Measurements from ENCODE around the gene ELOVL6. TPM values are rescaled to one million over a fixed set of nuclear protein-coding genes. Genes with fewer than 3 reads are reported as not detected.

ELOVL6 gene
- total and polyA plus RNA-seq, 2 of the 4 experiments (the other 2 are of a cell fraction), result 17.9 to 19.0 TPM

DNA sequence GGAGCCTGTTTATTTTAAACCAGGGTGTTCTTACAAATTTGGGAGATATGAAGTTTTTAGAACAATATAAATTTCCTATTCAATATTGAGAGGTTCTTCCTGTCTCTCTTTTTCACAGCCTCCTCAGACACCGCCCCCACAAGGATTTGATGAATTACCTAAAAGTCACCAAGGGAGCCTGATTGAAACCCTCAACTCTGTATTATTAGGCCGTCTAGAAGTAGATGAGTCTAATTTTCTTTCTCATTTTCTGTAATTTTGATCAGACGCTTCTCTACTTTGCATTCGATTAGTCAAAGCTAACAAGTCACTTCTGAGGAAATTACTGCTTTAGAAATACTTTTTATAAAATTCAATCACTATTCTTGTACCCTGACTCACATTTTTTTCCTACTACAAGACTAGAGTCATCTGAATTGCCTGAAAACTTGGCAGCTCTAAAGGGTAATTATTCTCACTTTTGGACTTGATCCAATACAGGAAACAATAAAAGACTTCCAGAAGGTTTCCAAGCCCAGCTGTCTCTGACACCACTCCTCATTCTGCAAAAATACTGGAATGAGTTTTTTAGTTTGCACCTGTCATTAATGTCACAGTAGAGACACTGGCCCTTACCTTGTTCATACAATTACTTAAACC, 111.2 kb downstream of the ELOVL6 start:
- POLR2A ChIA-PET (ENCODE audit: unreplicated experiment), result interaction anchor here (0.6 kb wide), 1 partner anchor 177 kb away, joined by 10 read pairs; no protein-coding TSS in a partner anchor
- peak; percentile 83 for DNase-seq
- H3K9me3 ChIP-seq (ENCODE audit: control insufficient read depth, insufficient read depth, low read length), result no peaks in the 10 kb centered on the region
- no peak overlapping the region for H2BK20ac ChIP-seq (ENCODE audit: low read depth, low read length)
- H3K27me3 ChIP-seq (ENCODE audit: control insufficient read depth, insufficient read depth, low read length), result no peaks in the 10 kb centered on the region
- no CpG with 5 or more reads among the region's 4 CpGs for WGBS, 2 experiments (ENCODE audit: extremely low coverage in 2 of 2, insufficient read length in 1 of 2)
- H3K18ac ChIP-seq (ENCODE audit: low read depth, low read length), result no peak overlapping the region
- in situ Hi-C loops (cut with MboI; ENCODE audit: low sequenced_read_pairs) (no loop called here), dilution Hi-C loops (cut with HindIII; ENCODE audit: low sequenced_read_pairs, unreplicated experiment) (no loop called here), intact Hi-C loops (cut with micrococcal nuclease) (no loop called here)
- H3K14ac ChIP-seq (replicated peaks; ENCODE audit: low read depth, low read length), result no peak overlapping the region
- no peak overlapping the region for H3K4me3 ChIP-seq (ENCODE audit: insufficient read depth, low read depth, low read length)
- no peak overlapping the region for H2BK120ac ChIP-seq (ENCODE audit: low read depth, low read length)
- H3K4me1 ChIP-seq (ENCODE audit: control insufficient read depth, insufficient read depth, low read length), result peaks cover 5% of the 10 kb centered on the region; the same call in 1 of the 2 replicates
- no peaks in the 10 kb centered on the region for H3K36me3 ChIP-seq (ENCODE audit: control insufficient read depth, insufficient read depth, low read length)
- no peak overlapping the region for H4K91ac ChIP-seq (ENCODE audit: insufficient read depth, low read depth, low read length)
- no peak overlapping the region for H3K23ac ChIP-seq (ENCODE audit: low read depth, low read length)
- H3K9ac ChIP-seq (ENCODE audit: low read depth, low read length), result no peak overlapping the region
- CTCF ChIA-PET, result no interaction called here
- no peak overlapping the region for H3K4me2 ChIP-seq (ENCODE audit: low read depth, low read length)
- no peak overlapping the region for H2AFZ ChIP-seq (replicated peaks; ENCODE audit: low read length, poor library complexity)
- H3K27ac ChIP-seq (ENCODE audit: insufficient read depth, low read length), result no peak overlapping the region
- no peak overlapping the region for H2AK5ac ChIP-seq (ENCODE audit: low read depth, low read length)
- no peak overlapping the region for H4K8ac ChIP-seq (ENCODE audit: low read depth in 2 of 2, low read length in 2 of 2)
- H2AK9ac ChIP-seq (replicated peaks; ENCODE audit: low read depth, low read length, poor library complexity), result no peak overlapping the region
- no peak overlapping the region for H2BK15ac ChIP-seq (ENCODE audit: low read depth, low read length)
- H3K9me1 ChIP-seq (ENCODE audit: insufficient read depth, low read length), result peaks cover 3% of the 10 kb centered on the region; the same call in 1 of the 2 replicates
- no peak overlapping the region for H3K4ac ChIP-seq (ENCODE audit: low read depth, low read length)
- no peak overlapping the region for H2BK5ac ChIP-seq (ENCODE audit: low read depth, low read length, poor library complexity, severe bottlenecking)
- no peak overlapping the region for H3K56ac ChIP-seq (ENCODE audit: extremely low read depth, insufficient read depth, low read length)
- no peak overlapping the region for H4K5ac ChIP-seq (ENCODE audit: low read depth, low read length)
- peaks cover 0 to 3% of the 10 kb centered on the region in 2 experiments; a peak in 1 of 4 replicates for H3K79me1 ChIP-seq (ENCODE audit: low read depth in 1 of 2, low read length in 2 of 2)
- no peak for TF ChIP-seq MXI1 (IDR thresholded peaks at IDR 0.05; ENCODE audit: borderline replicate concordance, low read depth, low read length)
- TF ChIP-seq, protein P1, sequence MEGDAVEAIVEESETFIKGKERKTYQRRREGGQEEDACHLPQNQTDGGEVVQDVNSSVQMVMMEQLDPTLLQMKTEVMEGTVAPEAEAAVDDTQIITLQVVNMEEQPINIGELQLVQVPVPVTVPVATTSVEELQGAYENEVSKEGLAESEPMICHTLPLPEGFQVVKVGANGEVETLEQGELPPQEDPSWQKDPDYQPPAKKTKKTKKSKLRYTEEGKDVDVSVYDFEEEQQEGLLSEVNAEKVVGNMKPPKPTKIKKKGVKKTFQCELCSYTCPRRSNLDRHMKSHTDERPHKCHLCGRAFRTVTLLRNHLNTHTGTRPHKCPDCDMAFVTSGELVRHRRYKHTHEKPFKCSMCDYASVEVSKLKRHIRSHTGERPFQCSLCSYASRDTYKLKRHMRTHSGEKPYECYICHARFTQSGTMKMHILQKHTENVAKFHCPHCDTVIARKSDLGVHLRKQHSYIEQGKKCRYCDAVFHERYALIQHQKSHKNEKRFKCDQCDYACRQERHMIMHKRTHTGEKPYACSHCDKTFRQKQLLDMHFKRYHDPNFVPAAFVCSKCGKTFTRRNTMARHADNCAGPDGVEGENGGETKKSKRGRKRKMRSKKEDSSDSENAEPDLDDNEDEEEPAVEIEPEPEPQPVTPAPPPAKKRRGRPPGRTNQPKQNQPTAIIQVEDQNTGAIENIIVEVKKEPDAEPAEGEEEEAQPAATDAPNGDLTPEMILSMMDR (conservative IDR thresholded peaks at IDR 0.05; ENCODE audit: low read depth, low read length), result no peak
- TF ChIP-seq SMC3 (IDR thresholded peaks at IDR 0.05; ENCODE audit: low read depth, low read length), result no peak
- no peak for TF ChIP-seq FOS (IDR thresholded peaks at IDR 0.05; ENCODE audit: low read depth, low read length)
- no peak for TF ChIP-seq POLR2A (IDR thresholded peaks at IDR 0.05; ENCODE audit: low read depth, low read length)
- no peak for TF ChIP-seq MAFK (IDR thresholded peaks at IDR 0.05; ENCODE audit: low read depth, low read length)
- TF ChIP-seq RCOR1 (IDR thresholded peaks at IDR 0.05; ENCODE audit: insufficient replicate concordance, low read length), result no peak
- no peak for TF ChIP-seq MAZ (IDR thresholded peaks at IDR 0.05; ENCODE audit: borderline replicate concordance, low read depth, low read length)
- TF ChIP-seq RAD21 (IDR thresholded peaks at IDR 0.05; ENCODE audit: low read length), result no peak
- no peak for TF ChIP-seq RFX5 (IDR thresholded peaks at IDR 0.05; ENCODE audit: low read depth, low read length)
- TF ChIP-seq, protein P2, sequence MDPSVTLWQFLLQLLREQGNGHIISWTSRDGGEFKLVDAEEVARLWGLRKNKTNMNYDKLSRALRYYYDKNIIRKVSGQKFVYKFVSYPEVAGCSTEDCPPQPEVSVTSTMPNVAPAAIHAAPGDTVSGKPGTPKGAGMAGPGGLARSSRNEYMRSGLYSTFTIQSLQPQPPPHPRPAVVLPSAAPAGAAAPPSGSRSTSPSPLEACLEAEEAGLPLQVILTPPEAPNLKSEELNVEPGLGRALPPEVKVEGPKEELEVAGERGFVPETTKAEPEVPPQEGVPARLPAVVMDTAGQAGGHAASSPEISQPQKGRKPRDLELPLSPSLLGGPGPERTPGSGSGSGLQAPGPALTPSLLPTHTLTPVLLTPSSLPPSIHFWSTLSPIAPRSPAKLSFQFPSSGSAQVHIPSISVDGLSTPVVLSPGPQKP (IDR thresholded peaks at IDR 0.05; ENCODE audit: borderline replicate concordance, low read depth, low read length), result no peak
- no peak for TF ChIP-seq BHLHE40 (IDR thresholded peaks at IDR 0.05; ENCODE audit: low read depth, low read length)
- TF ChIP-seq NFE2L2 (IDR thresholded peaks at IDR 0.05; ENCODE audit: low read depth, low read length), result no peak
- no peak for TF ChIP-seq CEBPB (IDR thresholded peaks at IDR 0.05; ENCODE audit: low read depth, low read length)
- TF ChIP-seq CHD1 (IDR thresholded peaks at IDR 0.05; ENCODE audit: low read depth, low read length), result no peak
- no peak for TF ChIP-seq USF2 (IDR thresholded peaks at IDR 0.05; ENCODE audit: low read depth, low read length)
- ATAC-seq (ENCODE audit: low read depth), result no peak
- H4K20me1 ChIP-seq (ENCODE audit: insufficient read depth, low read length), result no peaks in the 10 kb centered on the region
- no TSS peak for BruUV-seq (replicated peaks)
